Activated T-helper 1 cell treated with anti-CD3 and anti-CD28 coated beads, Interleukin-2, amount 50 U/mL, for 16 hours (primary cell): Measurements from ENCODE around the gene RPL10L.

Experiments
- DNase-seq, 2 donors: peaks; one replicate each; pipeline ENCODE4 v3.0.0-alpha.2; 2020; ENCODE audit warnings: low read depth in 1 of 2, low spot score in 1 of 2

Gene RPL10L

GRCh38 chr14:46651526-46652144, at the start of gene RPL10L:
TSS of gene RPL10L (minus strand) at chr14:46651781. CDS start at chr14:46651736, 45 bp downstream.
- DNase-seq = no peak

GRCh38 chr14:46691819-46692218, 40.2 kb upstream of the RPL10L start:
- DNase-seq = no peak

GRCh38 chr14:46686652-46687051, 35.1 kb upstream of the RPL10L start:
- DNase-seq = no peak

GRCh38 chr14:46672128-46672527, 20.5 kb upstream of the RPL10L start:
- DNase-seq = no peak

GRCh38 chr14:46663382-46663781, 11.8 kb upstream of the RPL10L start:
- DNase-seq = no peak

- DNase-seq = no peak
Measured at GRCh38 chr14:46661728-46662127, 10.1 kb upstream of the RPL10L start.

GRCh38 chr14:46653031-46653755, 1.6 kb upstream of the RPL10L start:
- DNase-seq = no peak

- DNase-seq = no peak
Measured at GRCh38 chr14:46646796-46647195, 4.8 kb downstream of the RPL10L start.

- no peak for DNase-seq
Measured at GRCh38 chr14:46626876-46627275, 24.7 kb downstream of the RPL10L start.
